HG02798 (cell line): ENCODE results near the gene CPT1A.

Source experiments
- ATAC-seq: cut with Tn5 transposase; IDR thresholded peaks from one replicate; pipeline ENCODE4 v1.9.1; 2021; ENCODE audit warnings: mild to moderate bottlenecking; ENCODE audit not compliant: unreplicated experiment, poor library complexity

Gene CPT1A

DNA sequence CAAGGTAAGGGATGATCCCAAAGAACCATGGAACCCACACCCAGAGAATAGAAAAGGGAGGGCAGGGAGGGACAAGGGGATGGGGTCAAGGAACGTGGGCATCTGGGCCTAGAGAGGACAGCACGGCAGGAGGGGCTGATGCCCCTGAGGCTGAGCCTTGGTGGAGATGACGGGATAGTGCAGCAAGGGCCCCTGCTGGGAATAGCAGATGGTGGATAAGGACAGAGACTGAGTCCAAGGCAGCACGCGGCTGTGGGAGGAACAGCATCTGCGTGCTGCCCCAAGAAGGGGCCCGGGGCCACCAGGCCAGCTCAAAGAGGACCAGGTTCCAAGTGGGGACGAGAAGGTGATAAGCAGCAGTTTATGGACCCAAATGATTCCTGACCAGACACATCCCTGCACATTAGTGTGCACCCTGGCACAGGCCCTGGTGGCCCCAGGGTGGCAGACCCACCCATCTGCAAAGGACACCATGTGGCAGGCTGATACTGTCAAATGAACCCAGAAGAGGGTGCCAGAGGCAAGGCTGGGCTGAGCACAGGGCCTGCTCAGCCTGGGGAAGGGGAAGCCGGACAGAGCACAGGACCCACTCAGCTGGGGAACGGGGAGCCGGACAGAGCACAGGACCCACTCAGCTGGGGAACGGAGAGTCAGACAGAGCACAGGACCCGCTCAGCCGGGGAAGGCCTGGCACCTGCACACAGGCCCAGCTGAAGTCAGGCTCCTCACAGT, 77.6 kb downstream of the CPT1A start:
- no peak for ATAC-seq

DNA sequence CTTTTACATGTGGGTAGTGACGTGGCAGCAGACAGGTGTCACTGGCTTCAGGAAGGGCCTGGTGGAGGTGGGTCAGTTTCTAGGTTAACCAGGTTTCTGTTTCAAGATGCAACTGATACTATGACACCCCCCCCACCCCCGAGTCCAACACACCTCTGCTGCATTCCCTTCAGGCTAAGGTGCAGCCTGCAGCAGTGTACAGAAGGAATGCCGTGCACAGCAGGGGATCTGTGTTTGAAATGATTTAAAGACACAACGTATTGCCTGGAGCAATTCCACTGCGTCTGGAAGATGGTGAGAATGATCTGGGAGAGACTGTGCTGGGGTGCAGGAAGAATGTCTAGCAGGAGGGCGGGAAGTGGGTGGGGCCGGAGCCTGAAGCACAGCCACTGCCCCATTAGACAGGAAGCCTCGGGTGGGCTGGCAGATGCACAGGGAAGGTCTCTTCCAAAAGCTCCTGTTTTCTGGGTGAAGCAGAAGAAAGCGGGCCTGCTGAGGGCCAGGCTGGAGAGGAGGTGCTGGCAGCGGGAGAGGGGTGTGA, 78.5 kb downstream of the CPT1A start:
- no peak for ATAC-seq

DNA sequence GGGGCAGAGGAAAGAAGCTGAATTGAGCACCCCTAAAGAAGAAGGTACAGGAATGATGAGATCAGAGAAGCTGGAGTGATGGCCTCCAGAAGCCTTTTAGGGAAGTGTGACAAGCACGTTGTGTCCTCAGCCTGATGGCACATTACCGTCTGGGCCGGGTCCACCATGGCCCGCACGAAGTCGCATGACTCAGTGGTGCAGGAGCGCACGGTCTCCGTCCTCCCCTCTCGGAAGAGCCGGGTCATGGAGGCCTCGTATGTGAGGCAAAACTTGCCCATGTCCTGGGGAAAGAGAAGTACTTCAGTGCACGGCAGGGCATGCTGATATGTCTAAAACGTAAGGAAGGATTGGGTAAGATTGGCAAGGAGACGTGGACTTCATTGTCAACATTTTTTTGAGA, 79.2 kb downstream of the CPT1A start:
- no peak for ATAC-seq

DNA sequence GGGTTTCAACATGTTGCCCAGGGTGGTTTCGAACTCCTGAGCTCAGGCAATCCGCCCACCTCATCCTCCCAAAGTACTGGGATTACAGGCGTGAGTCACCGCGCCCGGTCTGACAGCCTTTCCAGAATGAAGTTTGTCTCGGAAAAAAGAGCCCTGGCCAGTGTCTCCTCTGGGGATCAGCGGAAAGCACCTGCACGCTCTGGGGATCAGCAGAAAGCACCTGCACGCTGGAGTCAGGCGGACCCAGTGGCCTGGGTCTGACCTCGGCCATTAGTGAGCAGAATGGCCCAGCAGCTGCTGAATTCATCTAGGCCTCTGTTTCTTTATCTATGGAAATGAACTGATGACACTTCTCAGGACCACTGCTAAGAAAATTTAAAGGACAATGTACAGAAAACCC, 79.9 kb downstream of the CPT1A start:
- ATAC-seq = no peak

DNA sequence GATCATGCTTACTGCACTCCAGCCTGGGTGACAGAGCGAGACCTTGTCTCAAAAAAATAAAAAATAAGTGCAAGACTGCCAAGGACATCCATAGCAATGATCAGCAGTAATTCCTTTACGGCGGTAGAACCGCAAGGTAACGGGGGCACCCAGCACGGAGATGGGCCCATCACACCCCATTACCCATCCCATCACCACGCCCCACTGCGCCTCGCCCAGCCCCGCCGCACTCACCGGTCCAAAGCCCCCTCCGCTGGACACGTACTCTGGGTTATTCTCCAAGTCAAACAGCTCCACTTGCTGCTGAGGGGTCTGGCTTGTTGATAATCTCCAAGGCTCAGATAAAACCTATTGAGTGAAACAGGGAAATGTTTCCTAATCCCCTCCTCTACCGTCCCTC, 81.7 kb downstream of the CPT1A start:
- ATAC-seq = no peak

DNA sequence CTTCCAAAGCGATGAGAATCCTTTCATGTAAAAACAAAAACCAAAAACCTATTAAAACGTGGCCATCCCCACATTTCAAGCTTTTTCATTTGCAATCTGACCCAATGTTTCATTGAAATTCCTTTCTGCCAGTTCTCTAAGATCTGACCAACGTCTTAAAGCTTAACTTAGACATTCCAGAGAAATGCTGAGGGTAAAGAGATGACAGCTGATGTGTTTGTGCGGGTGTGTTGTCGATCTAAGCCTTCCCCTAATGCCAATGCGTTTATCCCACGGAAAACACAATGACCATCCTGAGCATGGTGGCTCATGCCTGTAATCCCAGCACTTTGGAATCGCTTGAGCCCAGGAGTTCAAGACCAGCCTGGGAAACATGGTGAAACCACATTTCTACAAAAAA, 84.0 kb downstream of the CPT1A start:
- no peak for ATAC-seq

DNA sequence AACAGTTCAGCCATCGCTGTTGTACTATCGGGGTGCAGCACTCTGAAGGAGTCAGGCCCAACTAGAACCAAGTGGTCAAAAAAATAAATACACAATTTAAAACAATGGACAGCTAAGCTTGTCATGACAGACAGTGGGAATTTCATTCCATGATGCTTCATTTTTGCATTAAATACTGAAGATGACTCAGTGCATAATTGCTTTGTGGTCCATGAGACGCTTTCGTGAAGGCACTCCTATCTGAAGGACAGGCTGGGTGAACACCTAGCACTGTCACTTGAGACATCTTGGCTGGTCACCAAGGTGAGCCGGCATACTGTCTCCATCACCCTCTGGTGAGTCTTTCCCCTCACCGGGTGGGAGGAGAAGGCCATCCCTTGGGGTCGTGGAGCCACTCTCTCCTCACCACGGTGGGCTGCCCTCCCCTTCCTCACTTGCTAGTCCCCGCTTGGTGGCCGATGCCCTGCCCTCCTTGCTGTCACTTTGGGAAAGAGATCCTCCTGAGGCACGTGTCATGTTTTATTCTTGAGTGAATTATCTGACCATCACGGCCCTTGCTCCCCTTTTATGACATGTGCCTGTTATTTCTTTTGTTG, 85.4 kb downstream of the CPT1A start:
- no peak for ATAC-seq

DNA sequence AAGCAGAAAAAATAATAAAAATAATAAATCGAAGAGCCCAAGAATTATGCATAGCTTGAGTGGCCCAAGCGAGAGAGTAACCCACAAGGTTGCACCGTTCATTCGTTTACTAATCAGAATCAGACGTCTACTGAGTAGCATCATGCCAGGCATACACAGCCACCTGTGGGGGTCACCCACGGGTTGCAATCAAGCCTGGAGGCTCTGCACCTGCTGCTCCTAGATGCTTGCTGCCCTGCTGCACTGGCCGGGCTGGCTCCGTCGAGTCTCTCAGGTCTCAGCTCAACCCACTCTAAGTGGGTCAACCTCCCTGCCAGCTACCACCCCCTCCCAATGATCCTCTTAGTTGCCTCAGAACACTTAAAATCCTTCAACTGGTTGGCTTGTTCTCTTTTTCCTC, 88.4 kb downstream of the CPT1A start:
- ATAC-seq = no peak

DNA sequence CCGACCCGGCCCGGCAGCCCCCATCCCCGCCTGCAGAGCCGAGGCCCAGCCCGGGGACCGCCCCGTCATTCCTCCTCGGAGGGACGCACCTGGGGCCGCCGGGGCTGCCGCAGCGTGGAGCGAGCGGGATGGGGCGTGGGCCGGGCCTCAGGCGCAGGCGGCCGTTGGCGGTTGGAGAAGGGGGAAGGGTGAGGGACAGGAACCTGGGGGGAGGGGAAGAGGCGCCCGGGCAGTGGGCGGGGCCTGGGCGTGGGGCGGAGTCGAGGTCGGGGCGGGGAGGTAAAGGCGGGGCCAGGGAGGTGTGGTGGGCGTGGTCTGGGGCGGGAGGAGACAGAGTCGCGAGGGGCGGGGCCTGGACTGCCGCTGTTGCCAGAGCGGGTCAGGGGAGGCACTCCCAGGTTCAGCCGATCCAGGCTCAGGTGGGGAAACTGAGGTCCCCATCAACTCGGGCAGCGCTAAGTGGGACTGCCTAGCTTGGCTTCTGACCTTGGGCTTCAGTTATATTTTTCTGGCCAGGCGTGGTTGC, 90.3 kb downstream of the CPT1A start, which contains the start of gene TESMIN:
Gene TESMIN, minus strand, starts transcription at position 190 of the 526 bp plus-strand sequence. CDS start 860 bp downstream, outside the sequence.
- ATAC-seq = peak; percentile 58

DNA sequence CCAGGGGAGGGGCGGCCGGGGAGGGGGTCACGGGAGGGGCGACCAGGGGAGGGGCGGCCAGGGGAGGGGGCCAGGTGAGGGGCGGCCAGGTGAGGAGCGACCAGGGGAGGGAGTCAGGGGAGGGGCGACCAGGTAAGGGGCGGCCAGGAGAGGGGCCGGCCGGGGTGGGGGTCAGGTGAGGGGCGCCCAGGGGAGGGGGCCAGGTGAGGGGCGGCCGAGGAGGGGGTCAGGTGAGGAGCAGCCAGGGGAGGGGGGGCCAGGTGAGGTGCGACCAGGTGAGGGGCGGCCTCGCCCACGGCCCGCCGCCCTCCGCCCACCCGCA, 90.8 kb downstream of the CPT1A start:
- no peak for ATAC-seq

DNA sequence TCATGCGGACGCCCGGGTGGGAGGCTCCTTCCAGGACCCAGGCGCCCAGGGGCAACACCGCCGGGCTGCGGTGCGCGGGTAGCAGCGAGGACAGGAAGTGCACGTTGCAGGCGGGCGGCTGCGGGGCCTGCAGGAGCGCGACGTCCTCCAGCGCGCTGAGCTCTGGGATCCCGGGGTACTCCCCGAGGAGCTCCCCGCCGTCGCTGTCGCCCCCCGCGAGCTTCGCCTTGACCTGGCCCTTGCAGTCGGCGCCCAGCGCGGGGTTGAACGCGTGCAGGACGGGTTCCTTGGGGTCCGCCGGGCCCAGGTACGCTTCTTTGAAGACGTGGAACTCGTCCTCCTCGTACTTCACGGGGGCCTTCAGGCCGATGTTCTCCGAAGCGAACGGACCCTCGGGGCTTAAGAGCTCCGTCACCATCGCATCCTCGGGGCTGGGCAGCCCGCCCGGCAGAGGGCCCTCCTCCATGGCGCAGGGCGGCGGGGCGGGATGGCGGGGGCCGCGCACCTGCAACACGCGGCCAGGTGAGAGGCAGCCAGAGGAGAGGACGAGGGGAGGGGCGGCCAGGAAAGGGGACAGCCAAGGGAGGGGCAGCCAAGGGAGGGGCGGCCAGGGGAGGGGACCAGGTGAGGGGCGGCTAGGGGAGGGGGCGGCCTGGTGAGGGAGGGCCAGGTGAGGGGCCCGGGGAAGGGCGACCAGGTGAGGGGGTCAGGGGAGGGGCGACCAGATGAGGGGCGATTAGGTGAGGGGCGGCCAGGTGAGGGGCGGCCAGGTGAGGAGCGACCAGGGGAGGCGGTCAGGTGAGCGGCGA, 91.3 kb downstream of the CPT1A start:
- ATAC-seq = no peak

DNA sequence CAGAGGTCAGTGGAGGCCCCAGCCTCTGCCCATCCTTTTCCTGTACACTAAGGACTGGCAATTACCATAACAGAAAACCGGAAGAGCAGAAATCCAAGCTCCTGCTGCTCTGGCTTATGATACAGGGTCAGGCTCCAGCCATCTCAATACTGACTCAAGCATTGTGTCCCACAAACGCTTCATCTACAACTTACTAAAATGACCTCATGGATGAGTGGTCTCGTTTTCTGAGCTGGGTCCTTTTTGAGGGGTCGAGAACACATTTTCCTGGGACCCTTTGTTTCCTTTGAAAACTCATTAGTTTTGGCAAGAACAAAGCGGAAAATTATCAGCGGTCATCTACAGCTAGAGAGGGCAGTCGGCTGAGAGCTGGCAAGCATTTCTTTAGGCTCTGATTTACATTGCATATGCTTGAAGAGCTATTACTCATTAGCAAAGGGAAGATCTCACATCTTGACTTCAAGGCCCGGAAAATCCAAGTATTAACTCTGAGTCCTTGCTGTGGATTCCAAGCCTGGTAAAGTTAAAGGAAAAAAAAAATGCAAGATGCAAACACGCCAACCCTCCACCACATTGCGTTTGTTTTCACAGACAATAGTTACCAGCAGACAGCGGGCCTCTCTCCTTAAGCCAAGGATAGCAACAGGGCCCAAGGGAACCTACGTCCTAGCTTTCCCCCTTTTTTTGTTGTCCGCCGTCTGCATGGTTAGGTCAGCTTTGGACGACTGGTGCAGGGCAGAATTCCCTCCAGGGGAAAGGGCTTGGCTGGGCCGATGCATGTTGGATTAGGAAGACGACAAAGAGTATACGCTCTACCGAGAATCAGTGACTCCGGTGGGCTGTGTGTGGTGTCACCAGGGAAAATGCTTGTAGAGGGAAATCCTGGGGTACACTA, 92.2 kb downstream of the CPT1A start:
- no peak for ATAC-seq

DNA sequence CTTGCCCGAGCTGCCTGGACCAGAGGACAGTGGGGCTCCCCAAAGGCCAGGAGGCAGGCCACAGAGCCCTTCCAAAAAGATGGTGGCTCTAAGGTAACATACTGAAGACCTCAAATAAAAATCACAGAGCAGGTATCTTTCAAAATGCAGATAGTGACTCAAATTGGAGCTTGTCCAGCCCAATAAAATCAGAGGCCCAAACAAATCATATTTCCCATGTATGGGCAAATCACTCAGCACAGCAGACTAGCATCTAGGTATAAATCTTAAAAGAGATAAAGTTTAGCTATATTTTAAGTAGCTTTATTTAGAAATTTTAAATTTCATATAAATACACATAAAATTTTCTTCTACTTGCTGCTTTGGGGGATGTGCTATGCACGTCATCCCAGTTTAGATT, 93.7 kb downstream of the CPT1A start:
- ATAC-seq = no peak

DNA sequence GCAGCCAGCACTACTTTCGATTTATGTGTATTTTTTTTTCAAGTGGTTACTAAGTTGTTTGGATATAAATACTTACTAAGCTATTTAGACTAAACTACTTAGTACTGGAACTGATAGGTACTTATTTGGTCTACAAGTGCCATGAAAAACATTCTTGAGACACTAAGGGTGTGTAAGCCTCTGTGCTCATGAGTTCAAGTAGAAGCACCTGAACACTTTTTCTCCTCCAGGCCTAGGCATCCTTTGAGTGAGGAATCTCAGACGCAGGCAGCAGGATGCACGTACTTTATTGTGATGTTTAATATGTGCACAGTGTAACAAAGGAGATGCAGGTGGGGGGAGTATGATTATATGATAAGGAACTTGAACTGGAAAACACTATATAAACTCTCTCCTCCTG, 98.2 kb downstream of the CPT1A start:
- no peak for ATAC-seq

DNA sequence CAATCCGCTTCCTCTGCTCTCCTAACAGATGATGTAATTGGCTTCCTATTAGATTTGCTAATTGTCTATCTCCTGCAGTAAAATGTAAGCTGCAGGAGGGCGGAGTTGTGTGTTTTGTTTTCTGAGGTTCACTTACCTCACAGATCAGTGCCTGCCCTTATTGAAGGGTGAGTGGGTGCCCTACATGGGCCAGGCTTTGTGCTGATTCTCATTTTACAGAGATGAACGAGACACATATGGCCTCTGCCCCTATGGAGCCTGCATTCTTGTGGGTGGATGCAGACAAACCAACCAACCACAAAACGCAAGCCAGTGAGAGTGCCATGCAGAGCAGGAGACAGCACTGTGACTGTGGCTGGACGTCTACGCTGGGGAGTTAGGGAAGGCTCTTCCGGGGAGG, 100.3 kb downstream of the CPT1A start:
- ATAC-seq = no peak

DNA sequence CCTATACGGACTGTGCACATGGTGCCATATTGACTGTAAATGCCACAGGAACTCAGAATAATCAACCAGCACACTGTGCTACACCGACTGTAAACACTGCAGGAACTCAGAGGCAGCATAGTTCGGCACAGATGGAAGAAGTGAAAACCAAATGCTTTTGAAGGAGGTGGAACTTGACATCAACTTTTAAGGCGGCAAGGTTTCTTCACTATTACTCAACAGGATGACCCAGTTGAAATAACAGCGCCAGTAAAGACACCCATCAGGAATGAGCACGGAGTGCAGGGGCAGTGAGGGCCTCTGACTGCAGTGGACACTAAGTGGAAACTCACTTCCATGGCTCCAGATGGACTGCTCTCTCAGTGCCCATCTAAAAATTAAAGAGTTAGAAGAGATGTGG, 106.1 kb downstream of the CPT1A start:
- no peak for ATAC-seq

DNA sequence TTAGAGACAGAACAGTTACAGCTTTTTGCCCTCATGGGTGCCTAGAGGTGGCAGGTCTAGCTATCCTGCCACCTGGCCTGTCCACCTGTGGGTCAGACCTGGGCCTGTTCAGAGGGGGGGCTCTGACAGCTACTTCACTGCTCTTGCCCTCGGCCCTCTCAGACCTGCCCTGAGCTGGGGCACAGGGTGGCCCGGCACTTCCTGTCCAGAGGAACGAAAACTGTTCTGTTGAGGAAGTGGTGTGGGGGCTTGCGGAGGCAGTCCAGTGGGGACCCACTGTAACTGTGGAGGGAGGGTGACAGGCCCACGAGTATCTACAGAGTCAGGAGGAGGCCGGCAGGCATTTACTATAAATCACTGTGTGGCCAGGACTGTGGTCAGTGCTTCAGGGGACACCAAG, 106.6 kb downstream of the CPT1A start:
- ATAC-seq = no peak

DNA sequence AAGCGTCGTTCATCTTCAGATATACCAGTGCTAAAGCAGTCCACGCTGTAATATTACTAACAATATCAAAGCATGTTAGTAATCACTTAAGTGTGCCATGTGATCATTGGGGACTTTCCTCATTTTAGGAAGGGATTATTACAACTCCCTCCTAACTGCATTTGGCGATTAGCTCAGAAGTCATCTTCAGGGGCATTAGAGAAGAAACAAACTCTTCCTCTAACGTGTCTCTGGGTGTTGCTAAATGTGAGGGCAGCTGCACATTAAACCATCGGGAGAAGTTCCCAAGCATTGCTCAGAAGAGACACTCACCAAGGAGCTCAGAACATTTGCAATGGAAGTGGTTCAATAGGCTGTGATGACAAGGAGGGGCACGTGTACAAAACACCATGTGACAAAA, 107.6 kb downstream of the CPT1A start:
- no peak for ATAC-seq

DNA sequence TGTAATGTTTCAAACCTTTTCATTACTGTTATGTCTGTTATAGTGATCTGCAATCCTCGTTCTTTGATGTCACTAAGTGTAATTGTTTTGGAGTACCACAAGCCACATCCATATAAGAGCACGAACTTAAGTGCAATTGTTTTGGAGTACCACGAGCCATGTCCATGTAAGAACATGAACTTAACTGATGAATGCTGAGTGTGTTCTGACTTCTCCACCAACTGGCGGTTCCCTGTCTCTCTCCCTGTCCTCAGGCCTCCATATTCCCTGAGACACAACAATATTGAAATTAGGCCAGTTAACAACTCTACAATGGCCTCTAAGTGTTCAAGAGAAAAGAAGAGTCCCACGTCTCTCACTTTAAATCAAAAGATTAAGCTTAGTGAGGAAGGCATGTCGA, 113.9 kb downstream of the CPT1A start:
- no peak for ATAC-seq

DNA sequence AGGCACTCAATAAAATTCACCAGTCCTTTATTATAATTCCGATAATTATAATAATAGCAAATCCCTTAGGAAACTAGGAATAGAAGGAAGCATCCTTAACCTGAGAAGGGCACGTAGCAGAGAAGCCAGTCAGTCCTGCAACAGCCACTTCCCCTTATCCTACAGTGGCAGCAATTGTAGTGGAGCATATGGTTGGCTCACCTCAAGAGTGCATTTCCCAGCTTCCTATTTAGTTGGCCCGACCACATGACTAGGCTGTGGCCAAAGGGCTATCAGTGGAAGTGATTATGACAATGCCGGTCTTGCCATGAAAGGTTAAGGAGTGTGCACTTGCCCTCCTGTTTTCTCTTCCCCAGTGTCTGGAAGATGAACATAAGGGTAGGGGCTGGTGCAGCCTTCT, 117.4 kb downstream of the CPT1A start:
- no peak for ATAC-seq
